OCI-LY7 (cell line): ENCODE measurements around the gene TENT5A. TPM values are rescaled to one million over a fixed set of nuclear protein-coding genes. Genes with fewer than 3 reads are reported as not detected.

Source experiments
- BruUV-seq: library from RNA; stranded (reverse); fragments of 400-500 nt; replicated peaks from 2 replicates; lab custom pipeline; 2021; lab: Mats Ljungman, UMichigan
- CTCF ChIA-PET: fragments of 300-600 bp; sonication (Branson Sonifier 250); formaldehyde crosslinking; loops from one replicate; lab custom pipeline; 2022; ENCODE audit warnings: antibody characterized with exemption; ENCODE audit not compliant: unreplicated experiment; lab: Charles Lee
- POLR2A ChIA-PET: fragments of 300-600 bp; sonication (Branson Sonifier 250); formaldehyde crosslinking; loops from one replicate; lab custom pipeline; 2022; ENCODE audit warnings: antibody characterized with exemption; lab: Charles Lee
- DNase-seq: peaks from one replicate; pipeline ENCODE4 v3.0.0-alpha.2; 2015; ENCODE audit warnings: low spot score
- H2AFZ ChIP-seq: fragments of 200-600 bp; sonication (generic), shearing (Covaris generic); 2 replicates; pipeline ENCODE4 v1.6.1; 2014; ENCODE audit warnings: mild to moderate bottlenecking, antibody characterized with exemption, low read length, moderate library complexity
- H3K27ac ChIP-seq: fragments of 200-600 bp; sonication (generic); 2 replicates; pipeline ENCODE4 v1.5.1; 2014; ENCODE audit warnings: mixed run types, low read depth, mild to moderate bottlenecking, moderate library complexity, low read length, inconsistent platforms; ENCODE audit not compliant: poor library complexity, severe bottlenecking
- H3K36me3 ChIP-seq: fragments of 200-600 bp; sonication (generic); 2 replicates; pipeline ENCODE4 v1.6.1; 2014; ENCODE audit warnings: mild to moderate bottlenecking, antibody characterized with exemption, low read length, moderate library complexity, mixed read lengths; ENCODE audit not compliant: insufficient read depth
- H3K4me1 ChIP-seq: fragments of 200-600 bp; sonication (generic); 2 replicates; pipeline ENCODE4 v1.5.1; 2014; ENCODE audit warnings: mild to moderate bottlenecking, low read length; ENCODE audit not compliant: insufficient read depth, poor library complexity, severe bottlenecking
- H3K4me2 ChIP-seq: fragments of 200-600 bp; sonication (generic); 2 replicates; pipeline ENCODE4 v1.6.1; 2014; ENCODE audit warnings: mild to moderate bottlenecking, low read length
- H3K4me3 ChIP-seq: fragments of 200-600 bp; sonication (generic); 2 replicates; pipeline ENCODE4 v1.5.1; 2014; ENCODE audit warnings: mild to moderate bottlenecking, low read depth, low read length; ENCODE audit not compliant: poor library complexity, severe bottlenecking
- H3K79me2 ChIP-seq: fragments of 200-600 bp; sonication (generic); 2 replicates; pipeline ENCODE4 v1.6.1; 2016; ENCODE audit warnings: low read depth, mild to moderate bottlenecking, low read length, moderate library complexity, mixed read lengths; ENCODE audit not compliant: insufficient read depth
- H3K9me2 ChIP-seq: fragments of 200-600 bp; sonication (generic); 2 replicates; pipeline ENCODE4 v1.6.1; 2016; ENCODE audit warnings: mild to moderate bottlenecking, low read length, mixed read lengths; ENCODE audit not compliant: insufficient read depth
- H3K9me3 ChIP-seq: fragments of 200-600 bp; sonication (generic); 2 replicates; pipeline ENCODE4 v1.6.1; 2014; ENCODE audit warnings: mild to moderate bottlenecking, mixed run types, low read length, mixed read lengths
- H4K20me1 ChIP-seq: fragments of 200-600 bp; sonication (generic); 2 replicates; pipeline ENCODE4 v1.6.1; 2014; ENCODE audit warnings: mild to moderate bottlenecking, antibody characterized with exemption, low read length, moderate library complexity, mixed read lengths; ENCODE audit not compliant: insufficient read depth
- EZH2phosphoT487 ChIP-seq: fragments of 200-600 bp; sonication (generic); IDR thresholded peaks from 2 replicates; pipeline ENCODE4 v1.6.1; 2018; ENCODE audit warnings: low read depth, borderline replicate concordance, mild to moderate bottlenecking, mixed run types, antibody characterized with exemption, low read length, moderate library complexity, mixed read lengths
- intact Hi-C: fragments of 100-400 bp; cut with micrococcal nuclease; formaldehyde crosslinking; loops from one replicate; pipeline ENCODE4 v1.10.0; 2022; ENCODE audit not compliant: unreplicated experiment
- total RNA-seq, 2 experiments: library from RNA; depleted of rRNA in 1 of 2; stranded (reverse); fragments of >200 nt in 1 of 2; shearing (Covaris generic) in 1 of 2; gene quantifications; 2 replicates each; pipeline ENCODE4 v1.2.3, GENCODE V29; 2014 to 2022
- TF ChIP-seq, protein P1 (sequence below): fragments of 200-600 bp; sonication (generic); conservative IDR thresholded peaks from 2 replicates; pipeline ENCODE4 v1.5.1; 2014; ENCODE audit warnings: mild to moderate bottlenecking, antibody characterized with exemption, low read length, moderate library complexity, mixed read lengths

Gene TENT5A
- total RNA-seq, 2 experiments from 2014 or later, result not detected

DNA sequence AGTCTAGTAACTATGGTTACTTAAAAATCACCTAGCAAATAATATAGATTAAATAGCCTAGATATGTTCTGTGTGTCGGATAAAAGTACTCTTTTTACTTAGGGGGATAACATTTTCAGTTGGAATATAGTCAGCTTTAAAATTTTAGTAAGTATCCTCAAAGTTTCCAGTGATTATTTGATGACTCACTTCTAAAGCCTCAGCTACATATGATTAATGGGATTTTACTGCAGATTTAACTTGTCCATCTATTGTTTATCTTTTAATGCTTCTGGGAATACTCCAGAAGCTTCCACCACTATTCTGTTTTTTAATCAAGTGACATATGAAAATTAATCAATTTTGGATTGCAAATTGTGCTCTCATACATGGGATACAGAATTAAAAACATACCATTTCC lies 8.7 kb upstream of the TENT5A start:
- Histone ChIP-seq H3K79me2 (no peaks in the 10 kb centered on the region), H3K9me3 (no peaks in the 10 kb centered on the region), H3K36me3 (no peaks in the 10 kb centered on the region), H3K4me2 (no peak overlapping the region), H4K20me1 (no peaks in the 10 kb centered on the region), H2AFZ (no peak overlapping the region), H3K9me2 (no peaks in the 10 kb centered on the region), H3K27ac (no peak overlapping the region), H3K4me3 (no peak overlapping the region), H3K4me1 (no peaks in the 10 kb centered on the region)
- intact Hi-C loops, result no loop called here
- POLR2A ChIA-PET, result no interaction called here
- BruUV-seq, result no TSS peak
- CTCF ChIA-PET, result no interaction called here
- DNase-seq, result no peak
- TF ChIP-seq EZH2phosphoT487, result no peak
- TF ChIP-seq, protein P1, sequence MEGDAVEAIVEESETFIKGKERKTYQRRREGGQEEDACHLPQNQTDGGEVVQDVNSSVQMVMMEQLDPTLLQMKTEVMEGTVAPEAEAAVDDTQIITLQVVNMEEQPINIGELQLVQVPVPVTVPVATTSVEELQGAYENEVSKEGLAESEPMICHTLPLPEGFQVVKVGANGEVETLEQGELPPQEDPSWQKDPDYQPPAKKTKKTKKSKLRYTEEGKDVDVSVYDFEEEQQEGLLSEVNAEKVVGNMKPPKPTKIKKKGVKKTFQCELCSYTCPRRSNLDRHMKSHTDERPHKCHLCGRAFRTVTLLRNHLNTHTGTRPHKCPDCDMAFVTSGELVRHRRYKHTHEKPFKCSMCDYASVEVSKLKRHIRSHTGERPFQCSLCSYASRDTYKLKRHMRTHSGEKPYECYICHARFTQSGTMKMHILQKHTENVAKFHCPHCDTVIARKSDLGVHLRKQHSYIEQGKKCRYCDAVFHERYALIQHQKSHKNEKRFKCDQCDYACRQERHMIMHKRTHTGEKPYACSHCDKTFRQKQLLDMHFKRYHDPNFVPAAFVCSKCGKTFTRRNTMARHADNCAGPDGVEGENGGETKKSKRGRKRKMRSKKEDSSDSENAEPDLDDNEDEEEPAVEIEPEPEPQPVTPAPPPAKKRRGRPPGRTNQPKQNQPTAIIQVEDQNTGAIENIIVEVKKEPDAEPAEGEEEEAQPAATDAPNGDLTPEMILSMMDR, result no peak

DNA sequence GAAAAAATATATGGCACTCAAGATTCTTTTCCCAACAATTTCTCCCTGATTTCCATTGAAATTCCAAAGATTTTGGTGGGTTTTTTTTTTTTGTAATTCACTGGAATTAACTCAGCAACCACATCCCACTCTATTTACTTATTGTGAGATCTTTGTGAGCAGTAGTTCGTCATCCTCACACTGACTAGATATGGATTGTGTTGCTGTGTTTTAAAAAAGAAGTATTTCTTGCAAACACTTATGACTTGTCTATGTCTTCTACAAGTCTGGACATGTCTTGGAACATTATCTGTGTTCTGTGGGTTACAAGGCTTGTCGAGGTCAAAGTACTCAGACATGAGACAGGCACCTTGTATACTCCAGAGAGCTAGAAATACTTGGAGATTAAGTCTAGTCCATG lies 7.3 kb upstream of the TENT5A start:
- no peaks in the 10 kb centered on the region for H3K9me2 ChIP-seq
- no peak overlapping the region for H3K27ac ChIP-seq
- H2AFZ ChIP-seq, result no peak overlapping the region
- H4K20me1 ChIP-seq, result no peaks in the 10 kb centered on the region
- no peaks in the 10 kb centered on the region for H3K4me1 ChIP-seq
- H3K36me3 ChIP-seq, result no peaks in the 10 kb centered on the region
- intact Hi-C loops, result no loop called here
- ChIA-PET CTCF (no interaction called here), POLR2A (no interaction called here)
- H3K79me2 ChIP-seq, result no peaks in the 10 kb centered on the region
- H3K4me2 ChIP-seq, result no peak overlapping the region
- DNase-seq, result no peak
- TF ChIP-seq EZH2phosphoT487, result no peak
- TF ChIP-seq, protein P1, result no peak
- H3K9me3 ChIP-seq, result no peaks in the 10 kb centered on the region
- H3K4me3 ChIP-seq, result no peak overlapping the region
- BruUV-seq, result no TSS peak

DNA sequence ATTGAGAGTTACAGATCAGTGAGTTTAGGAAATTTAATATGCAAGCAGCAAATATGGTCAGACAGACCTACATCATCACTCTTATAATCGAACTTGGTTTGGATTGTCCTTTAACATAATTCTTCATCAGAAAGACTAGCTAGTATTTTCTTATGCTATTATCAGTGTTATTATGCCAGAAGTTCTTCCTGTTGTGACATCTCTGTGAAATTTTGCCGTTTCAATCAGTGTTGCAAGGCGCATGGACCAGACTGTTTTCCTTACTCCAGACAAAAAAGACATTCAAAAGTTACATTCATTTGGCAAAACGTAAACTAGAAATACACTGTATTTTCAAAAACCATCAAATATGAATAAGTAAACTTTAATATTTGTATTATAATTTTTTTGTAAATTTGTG lies 5.7 kb upstream of the TENT5A start:
- intact Hi-C loops, result no loop called here
- H3K9me2 ChIP-seq, result no peaks in the 10 kb centered on the region
- H3K4me1 ChIP-seq, result no peaks in the 10 kb centered on the region
- H3K4me2 ChIP-seq, result no peak overlapping the region
- no peak overlapping the region for H2AFZ ChIP-seq
- H3K79me2 ChIP-seq, result no peaks in the 10 kb centered on the region
- POLR2A ChIA-PET, result interaction anchor here (0.6 kb wide), 1 partner anchor 506 kb away, joined by 3 read pairs; no protein-coding TSS in a partner anchor
- no peak overlapping the region for H3K4me3 ChIP-seq
- no peak overlapping the region for H3K27ac ChIP-seq
- no TSS peak for BruUV-seq
- CTCF ChIA-PET, result no interaction called here
- H3K36me3 ChIP-seq, result no peaks in the 10 kb centered on the region
- no peak for DNase-seq
- no peak for TF ChIP-seq EZH2phosphoT487
- TF ChIP-seq, protein P1, result no peak
- H3K9me3 ChIP-seq, result no peaks in the 10 kb centered on the region
- H4K20me1 ChIP-seq, result no peaks in the 10 kb centered on the region
